Stimulated activated CD4-positive, alpha-beta T cell treated with anti-CD3 and anti-CD28 coated beads, Interleukin-2, amount 100 ng/mL, for 24 hours (primary cell): Measurements from ENCODE around the gene FAM234B.
"Not testable (repeated sequence)": the region's sequence is repeated elsewhere in the genome, so short reads cannot be mapped to it uniquely, and the experiment has no call there.

ENCODE experiments used
- DNase-seq, 2 donors: peaks; one replicate each; pipeline ENCODE4 v3.0.0-alpha.2; 2020

The FAM234B gene

DNA sequence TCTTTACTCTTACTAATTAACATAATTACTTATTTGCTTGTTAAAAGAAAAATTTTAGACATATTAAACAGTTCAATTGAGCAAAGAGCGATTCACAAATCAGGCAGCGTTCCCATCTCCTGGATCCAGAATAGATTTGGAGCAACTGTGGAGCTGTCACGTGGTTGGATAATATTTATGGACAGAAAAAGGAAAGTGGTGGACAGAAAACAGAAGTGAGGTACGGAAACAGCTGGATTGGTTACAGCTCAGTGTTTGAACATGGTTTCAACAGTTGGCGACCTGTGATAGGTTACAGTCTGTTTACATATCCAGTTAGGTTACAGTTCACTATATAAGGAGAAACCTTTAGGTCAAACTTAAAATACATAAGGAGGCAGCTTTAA lies 19.7 kb upstream of the FAM234B start:
- DNase-seq: no peak

DNA sequence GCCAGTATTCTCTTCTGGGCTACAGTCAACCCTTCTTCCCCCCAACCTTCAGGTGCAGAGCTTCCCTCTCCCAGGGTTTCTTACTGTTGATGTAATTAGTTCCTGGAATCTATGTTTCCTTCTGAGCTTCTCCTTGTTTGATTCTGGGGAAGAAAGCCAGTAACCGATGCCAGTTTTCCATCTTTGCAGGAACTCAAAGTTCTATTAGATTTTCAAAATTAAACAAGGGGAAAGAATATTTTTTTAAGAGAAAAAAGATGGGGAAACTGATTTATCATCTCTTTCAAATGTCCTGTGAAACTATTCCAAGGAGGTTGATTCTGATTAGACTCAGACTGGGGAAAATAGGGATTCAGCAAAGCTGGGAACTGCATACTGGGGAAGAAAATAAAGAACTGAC lies 17.9 kb upstream of the FAM234B start:
- no peak for DNase-seq

GRCh38 chr12:13027032-13027431 lies 17.1 kb upstream of the FAM234B start:
- no peak for DNase-seq

DNA sequence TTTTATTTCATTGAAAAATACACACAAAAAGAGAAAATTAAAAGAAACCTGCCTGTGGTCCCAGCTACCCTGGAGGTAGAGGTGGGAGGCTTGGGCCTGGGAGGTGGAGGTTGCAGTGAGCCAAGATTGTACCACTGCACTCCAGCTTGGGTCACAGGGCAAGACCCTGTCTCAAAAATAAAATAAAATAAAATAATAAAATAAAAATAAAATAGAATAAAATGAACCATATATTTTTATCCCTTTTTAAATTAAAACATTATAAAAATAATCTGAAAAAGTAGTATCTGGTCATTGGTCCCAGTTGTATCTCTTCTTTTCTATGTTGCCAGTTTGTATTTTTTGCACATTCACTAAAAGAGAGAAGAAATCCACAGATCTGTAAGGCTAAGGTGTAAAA lies 16.7 kb upstream of the FAM234B start:
- DNase-seq: no peak

DNA sequence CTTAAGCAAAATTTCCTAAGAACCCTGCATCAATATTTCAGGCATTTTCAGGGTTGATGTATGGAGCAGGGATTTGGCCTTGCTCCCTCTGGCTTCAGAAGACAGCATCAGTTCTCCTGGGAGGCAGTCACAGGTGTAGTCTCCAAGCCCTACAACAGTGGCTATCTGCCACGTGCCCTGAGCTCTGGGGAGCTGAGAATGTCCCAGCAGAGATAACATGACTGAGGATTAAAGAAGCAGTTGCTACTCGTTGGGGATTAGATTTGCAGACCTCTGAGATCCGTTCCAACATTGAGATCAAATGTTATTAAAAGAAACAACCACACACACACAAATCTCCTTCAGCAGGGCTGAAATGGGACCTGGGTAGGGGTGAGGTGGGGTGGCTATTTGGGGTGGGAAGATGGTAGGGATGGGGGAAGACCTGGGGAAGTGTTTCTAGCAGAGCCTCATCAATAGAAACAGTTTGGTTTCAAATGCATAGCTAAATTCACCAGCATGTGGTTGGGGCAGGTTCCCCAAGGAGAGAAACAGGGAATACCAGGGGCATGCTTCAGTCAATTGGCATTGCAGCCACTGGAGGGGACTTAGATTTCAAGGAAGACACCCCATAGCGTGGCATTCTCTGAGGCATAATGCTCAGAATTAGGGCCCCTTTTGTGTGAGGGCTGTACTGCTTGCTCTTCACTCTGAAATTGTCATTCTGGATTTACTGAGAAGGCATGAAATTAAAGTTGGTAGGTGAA lies 15.2 kb upstream of the FAM234B start:
- no peak for DNase-seq

DNA sequence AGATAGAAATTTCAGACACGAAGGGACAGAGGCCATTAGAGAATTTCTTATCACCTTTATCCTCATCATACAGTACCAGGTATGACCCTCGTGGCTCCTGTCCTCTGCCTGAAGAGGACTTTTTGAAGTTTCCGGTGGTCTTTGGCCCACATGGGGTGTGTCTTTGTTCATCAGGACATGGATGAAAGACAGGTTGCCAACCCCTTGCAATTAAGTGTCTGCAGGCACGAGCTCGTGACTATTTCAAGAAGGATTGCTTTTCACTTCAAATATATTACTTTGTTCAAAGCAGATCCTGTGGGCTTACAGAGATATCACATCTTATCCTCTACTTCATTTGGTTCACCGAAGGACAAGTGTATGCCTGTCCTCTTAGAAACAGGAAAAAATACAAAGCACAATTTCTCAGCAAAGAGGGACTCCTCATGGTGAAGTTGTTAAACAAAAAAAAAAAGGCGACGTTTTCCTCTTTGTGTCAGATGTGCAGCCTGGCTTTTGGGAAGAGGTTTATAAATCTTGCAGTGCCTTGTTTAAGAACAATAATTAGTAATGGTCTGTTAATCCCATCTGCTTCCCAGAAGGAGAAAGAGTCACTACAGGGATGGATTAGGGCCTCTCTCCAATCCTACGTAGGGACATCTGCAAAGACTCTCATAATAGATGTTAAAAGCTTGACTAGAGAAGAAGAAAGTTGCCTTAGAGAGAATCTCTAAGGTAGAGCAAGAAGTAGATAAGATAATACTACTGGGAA lies 13.5 kb upstream of the FAM234B start:
- no peak for DNase-seq

DNA sequence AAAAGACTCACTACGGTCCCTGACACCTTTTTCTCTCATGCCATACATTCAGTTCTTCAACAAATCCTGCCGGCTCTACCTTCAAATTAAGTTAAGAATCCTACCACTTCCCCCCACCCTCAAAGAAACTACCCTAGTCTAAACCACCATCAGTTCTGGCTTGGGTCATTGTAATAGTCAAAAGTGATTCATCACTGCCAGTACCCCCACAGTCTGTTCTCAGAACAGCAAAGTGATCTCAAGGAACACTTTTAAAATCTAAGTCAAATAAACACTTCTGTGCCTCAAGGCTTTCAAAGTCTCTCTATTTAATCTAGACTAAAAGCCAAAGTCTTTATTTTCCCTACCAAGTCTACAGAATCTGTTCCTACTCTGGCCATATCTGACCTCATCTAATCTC lies 12.0 kb upstream of the FAM234B start:
- DNase-seq: no peak

GRCh38 chr12:13033476-13033875 lies 10.7 kb upstream of the FAM234B start:
- no peak for DNase-seq

GRCh38 chr12:13035335-13035734 lies 8.8 kb upstream of the FAM234B start:
- not testable (repeated sequence) for DNase-seq

- DNase-seq: no peak
These were observed 7.3 kb upstream of the FAM234B start for GRCh38 chr12:13036881-13037280.

DNA sequence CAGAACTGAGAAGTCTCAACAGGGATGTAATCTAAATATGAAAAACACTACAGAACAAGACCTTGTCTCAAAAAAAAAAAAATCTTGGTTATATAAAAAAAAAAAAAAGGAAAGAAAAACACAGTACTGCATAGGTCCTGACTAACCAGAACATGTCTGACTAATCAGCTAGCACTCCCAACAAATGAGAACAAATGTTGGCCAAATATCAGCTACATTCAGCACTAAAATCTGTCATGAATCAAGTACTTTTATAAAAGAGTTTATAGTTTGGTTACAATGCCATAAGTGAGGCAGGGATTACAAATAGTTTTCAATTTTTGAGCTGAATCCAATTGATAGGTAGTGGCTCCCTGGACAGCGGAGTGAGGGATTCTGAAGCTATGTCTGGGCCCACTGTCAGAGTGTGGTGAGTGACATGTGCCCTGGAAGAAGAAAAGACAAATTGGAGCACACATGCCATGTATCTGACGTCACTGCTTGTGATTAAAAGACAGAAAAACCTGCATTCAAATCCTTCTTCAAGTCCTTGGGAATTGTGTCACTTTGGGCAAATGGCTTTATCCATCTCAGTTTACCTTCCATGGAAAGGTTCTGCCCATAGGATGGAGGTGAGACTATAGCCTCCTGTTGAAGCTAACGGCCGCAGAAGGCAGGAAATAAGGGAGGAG lies 5.6 kb upstream of the FAM234B start:
- no peak for DNase-seq

DNA sequence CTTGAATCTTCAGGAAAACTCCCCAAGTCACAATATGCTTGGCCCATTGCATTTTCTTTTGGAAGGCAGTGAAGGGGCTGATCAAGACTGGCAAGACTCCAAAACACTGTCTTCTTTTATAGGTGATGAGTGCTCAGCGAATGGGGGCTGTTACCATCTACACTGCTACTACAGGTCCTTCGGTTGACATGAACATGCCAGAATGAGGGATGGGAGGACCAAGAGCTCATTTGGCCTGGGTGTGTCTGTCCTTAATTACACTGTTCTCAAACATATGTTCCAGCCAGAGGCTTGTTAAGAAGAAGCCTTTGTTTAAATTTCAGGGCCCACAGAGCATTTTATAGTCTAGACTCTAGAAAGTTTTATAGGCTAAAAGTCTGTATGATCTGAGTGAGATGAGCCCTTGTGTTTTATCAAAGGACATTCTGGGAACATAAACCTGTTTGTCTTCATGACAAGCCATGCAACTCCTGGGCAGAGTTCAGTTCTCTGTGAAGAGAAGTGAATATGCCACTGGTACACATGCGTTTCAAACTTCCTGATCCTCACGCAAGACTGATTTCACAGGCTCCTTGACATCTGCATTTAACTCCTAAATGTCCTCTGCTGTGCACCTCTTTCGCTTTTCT lies 4.7 kb upstream of the FAM234B start:
- no peak for DNase-seq

DNA sequence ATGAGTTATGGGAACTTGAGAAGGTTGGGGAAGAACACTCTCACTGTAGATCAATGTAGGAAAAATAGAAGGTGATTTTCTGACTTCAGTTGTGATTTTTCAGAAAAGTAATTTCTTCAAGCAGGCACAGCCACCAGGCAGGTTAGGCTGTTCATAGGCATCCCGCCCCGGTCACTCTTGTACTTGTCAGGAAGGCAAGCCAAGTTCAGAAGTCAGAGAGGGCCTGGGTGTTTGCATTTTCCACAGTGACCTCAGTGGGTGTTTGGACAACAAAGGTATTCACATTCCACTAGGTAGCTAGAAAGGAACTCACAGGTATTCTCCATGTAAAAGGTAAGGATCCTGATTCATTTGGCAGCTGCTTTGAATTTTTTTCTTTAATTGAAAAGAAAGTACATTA lies 3.0 kb upstream of the FAM234B start:
- no peak for DNase-seq

GRCh38 chr12:13042666-13043230 lies 1.4 kb upstream of the FAM234B start:
- DNase-seq: no peak

DNA sequence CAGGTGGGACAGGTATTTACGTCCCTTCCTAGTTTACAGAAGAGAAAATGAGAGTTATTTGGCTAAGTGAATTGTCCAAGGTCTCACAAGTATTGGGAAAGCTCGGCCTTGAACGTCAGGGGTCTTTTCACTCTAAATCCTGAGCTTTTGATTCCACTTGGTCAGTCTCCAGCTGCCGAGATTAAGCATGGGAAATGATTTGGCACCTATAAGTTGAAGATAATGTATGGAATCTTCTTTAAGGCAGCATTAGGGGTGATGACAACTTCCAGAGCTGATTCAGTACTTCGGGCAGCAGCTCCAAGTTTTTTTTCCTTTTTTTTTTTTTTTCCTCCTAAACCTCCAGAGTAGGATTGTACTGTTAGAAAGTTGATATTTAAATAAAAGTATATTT lies 722 bp downstream of the FAM234B start:
- no peak for DNase-seq

GRCh38 chr12:13045816-13046215 lies 1.6 kb downstream of the FAM234B start:
- DNase-seq: no peak

- DNase-seq: no peak
These were observed 2.8 kb downstream of the FAM234B start for GRCh38 chr12:13046964-13047363.

GRCh38 chr12:13049816-13050215 lies 5.6 kb downstream of the FAM234B start:
- no peak for DNase-seq

GRCh38 chr12:13052421-13052820 lies 8.2 kb downstream of the FAM234B start:
- DNase-seq: no peak

- not testable (repeated sequence) for DNase-seq
These were observed 9.4 kb downstream of the FAM234B start for GRCh38 chr12:13053617-13054016.

- DNase-seq: no peak
These were observed 16.4 kb downstream of the FAM234B start for GRCh38 chr12:13060581-13060980.

DNA sequence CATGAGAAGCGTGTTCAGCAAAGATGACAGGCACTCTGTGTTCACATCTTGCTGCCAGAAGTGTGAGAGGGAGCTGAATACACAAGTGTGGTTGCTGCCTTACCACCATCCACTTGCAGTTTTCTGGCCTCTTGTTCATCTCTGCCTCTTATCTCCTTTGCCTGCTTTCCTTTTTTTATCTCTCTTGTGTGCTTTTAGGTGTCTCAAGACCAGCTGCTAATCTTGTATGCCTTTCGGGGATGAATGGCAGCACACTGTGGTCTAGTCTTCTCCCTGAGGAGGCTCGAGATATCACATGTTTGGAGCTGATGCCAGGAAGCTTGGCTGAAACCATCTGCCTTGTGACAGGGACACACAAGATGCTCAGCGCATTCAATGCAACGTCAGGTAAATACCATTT lies 17.2 kb downstream of the FAM234B start:
- no peak for DNase-seq

DNA sequence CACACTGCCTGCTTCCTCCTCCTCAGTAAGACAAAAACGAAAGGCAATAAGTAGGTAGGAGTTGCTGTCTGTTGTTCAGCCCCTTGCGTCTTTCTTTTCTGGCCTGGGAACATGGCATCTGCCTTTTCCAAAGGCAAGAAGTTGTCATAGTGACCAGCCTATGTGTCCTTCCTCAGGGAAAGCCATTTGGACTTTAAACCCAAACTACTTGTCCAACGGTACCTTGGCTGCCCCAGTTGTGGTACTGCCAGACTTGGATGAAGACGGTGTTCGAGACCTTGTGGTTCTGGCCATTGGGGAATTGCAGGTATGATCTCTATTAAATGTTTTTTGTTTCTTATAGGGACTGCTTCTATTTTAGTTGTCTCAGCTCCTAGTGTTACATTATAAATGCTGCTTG lies 18.5 kb downstream of the FAM234B start:
- no peak for DNase-seq
